Keratinocyte (primary cell): Measurements from ENCODE around the gene COA7. TPM values are rescaled to one million over a fixed set of nuclear protein-coding genes. Genes with fewer than 3 reads are reported as not detected.

Experiments
- DNase-seq: peaks from one replicate; pipeline ENCODE4 v3.0.0-alpha.2; 2011; ENCODE audit warnings: low read depth, missing footprints, low spot score
- FAIRE-seq: peaks from 2 replicates; lab custom pipeline; 2011; peaks lifted over from hg19 to GRCh38; lab: Jason Lieb, UNC
- H2AFZ ChIP-seq: 2 replicates; pipeline ENCODE4 v1.6.0; 2012; ENCODE audit warnings: low read length, control low read depth, inconsistent platforms; ENCODE audit not compliant: control insufficient read depth
- H3K27ac ChIP-seq: 2 replicates; pipeline ENCODE4 v1.5.1; 2011; ENCODE audit warnings: low read length; ENCODE audit not compliant: control insufficient read depth, insufficient read depth
- H3K27me3 ChIP-seq: 3 replicates; pipeline ENCODE4 v1.6.0; 2011; ENCODE audit warnings: low read length; ENCODE audit not compliant: control insufficient read depth, insufficient read depth; ENCODE audit errors: extremely low read depth
- H3K36me3 ChIP-seq, 2 experiments: 2 replicates in 1 of 2; 3 replicates in 1 of 2; pipeline ENCODE4 v1.5.1; 2011; ENCODE audit warnings: low read length in 2 of 2, mild to moderate bottlenecking in 1 of 2; ENCODE audit not compliant: control insufficient read depth in 2 of 2, insufficient read depth in 2 of 2; ENCODE audit errors: extremely low read depth in 1 of 2
- H3K4me1 ChIP-seq: 3 replicates; pipeline ENCODE4 v1.5.1; 2011; ENCODE audit warnings: low read length; ENCODE audit not compliant: control insufficient read depth, insufficient read depth; ENCODE audit errors: extremely low read depth
- H3K4me2 ChIP-seq: 3 replicates; pipeline ENCODE4 v1.6.0; 2011; ENCODE audit warnings: low read depth, low read length; ENCODE audit not compliant: control insufficient read depth, insufficient read depth; ENCODE audit errors: extremely low read depth
- H3K4me3 ChIP-seq, 3 experiments: fragments of 200-600 bp in 1 of 3; sonication (generic) in 1 of 3; 2 replicates in 2 of 3; 3 replicates in 1 of 3; pipeline ENCODE4 v1.5.1; 2011 to 2016; ENCODE audit warnings: low read length in 3 of 3, mild to moderate bottlenecking in 3 of 3, control low read depth in 2 of 3, inconsistent platforms in 1 of 3, low read depth in 1 of 3, mixed read lengths in 1 of 3, mixed run types in 1 of 3, moderate library complexity in 1 of 3; ENCODE audit not compliant: control insufficient read depth in 2 of 3, insufficient read depth in 2 of 3; ENCODE audit errors: extremely low read depth in 1 of 3
- H3K79me2 ChIP-seq: 2 replicates; pipeline ENCODE4 v1.6.0; 2012; ENCODE audit warnings: low read length; ENCODE audit not compliant: control insufficient read depth, insufficient read depth
- H3K9ac ChIP-seq: 3 replicates; pipeline ENCODE4 v1.6.0; 2011; ENCODE audit warnings: low read length; ENCODE audit not compliant: control insufficient read depth, insufficient read depth; ENCODE audit errors: extremely low read depth
- H3K9me1 ChIP-seq: 3 replicates; pipeline ENCODE4 v1.6.0; 2011; ENCODE audit warnings: low read length; ENCODE audit not compliant: control insufficient read depth, insufficient read depth; ENCODE audit errors: extremely low read depth
- H3K9me3 ChIP-seq: 2 replicates; pipeline ENCODE4 v1.5.1; 2012; ENCODE audit warnings: low read depth, low read length; ENCODE audit not compliant: control insufficient read depth
- H4K20me1 ChIP-seq: 3 replicates; pipeline ENCODE4 v1.6.0; 2011; ENCODE audit warnings: low read length; ENCODE audit not compliant: control insufficient read depth, insufficient read depth; ENCODE audit errors: extremely low read depth
- CTCF ChIP-seq, 3 experiments: IDR thresholded peaks in 1 of 3; conservative IDR thresholded peaks in 1 of 3; optimal IDR thresholded peaks in 1 of 3; 2 replicates in 2 of 3; 3 replicates in 1 of 3; pipeline versions ENCODE3 to v1.5.1; 2011; ENCODE audit warnings: low read length in 3 of 3, mild to moderate bottlenecking in 3 of 3, moderate library complexity in 2 of 3, control low read depth in 1 of 3, inconsistent platforms in 1 of 3; ENCODE audit not compliant: insufficient read depth in 2 of 3; ENCODE audit errors: extremely low read depth in 1 of 3
- EZH2 ChIP-seq: IDR thresholded peaks from one replicate; pipeline ENCODE4 v1.6.1; 2012; ENCODE audit warnings: inconsistent platforms, mild to moderate bottlenecking, low read length, moderate library complexity
- dilution Hi-C: fragments of 300-500 bp; cut with MboI; formaldehyde crosslinking; loops from one replicate; pipeline ENCODE4 v1.7.0; 2020; ENCODE audit warnings: low sequenced_read_pairs; ENCODE audit not compliant: extremely low pct_ligation_motif_present
- polyA plus RNA-seq, 5 experiments: library from polyadenylated mRNA; depleted of rRNA in 3 of 5; stranded (reverse) in 3 of 5; stranded (forward) in 1 of 5; unstranded in 1 of 5; fragments of >200 nt; gene quantifications; 1 replicate in 1 of 5; 2 replicates in 3 of 5; 3 replicates in 1 of 5; pipeline versions ENCODE4 v1.2.1 to v1.2.3, GENCODE V29; 2011 to 2012; ENCODE audit warnings: missing spikeins in 2 of 5, low read depth in 1 of 5, low replicate concordance in 1 of 5

COA7 gene
- polyA plus RNA-seq, 1 donor (not counting 4 experiments of a cell fraction or from before 2014, with no cell fraction given), result 23.5 TPM

- no peak overlapping the region for H2AFZ ChIP-seq
- FAIRE-seq (peak; percentile 5), DNase-seq (no peak)
- no peaks in the 10 kb centered on the region for H4K20me1 ChIP-seq
- H3K9me1 ChIP-seq, result peaks cover 2% of the 10 kb centered on the region
- H3K4me1 ChIP-seq, result peaks cover 11% of the 10 kb centered on the region
- no peak overlapping the region for H3K4me2 ChIP-seq
- H3K9me3 ChIP-seq, result no peaks in the 10 kb centered on the region
- no peak overlapping the region for H3K9ac ChIP-seq
- dilution Hi-C loops, result no loop called here
- TF ChIP-seq CTCF (optimal IDR thresholded peaks at IDR 0.05 in 1 of 3, IDR thresholded peaks at IDR 0.05 in 1 of 3, conservative IDR thresholded peaks at IDR 0.05 in 1 of 3; ENCODE audit: extremely low read depth in 1 of 3, insufficient read depth in 2 of 3, low read length in 3 of 3) (no peak), EZH2 (no peak)
- no peak overlapping the region for H3K27ac ChIP-seq
- H3K27me3 ChIP-seq, result peaks cover 10% of the 10 kb centered on the region
- H3K79me2 ChIP-seq, result no peaks in the 10 kb centered on the region
- H3K4me3 ChIP-seq, result no peak overlapping the region
- H3K36me3 ChIP-seq, result no peaks in the 10 kb centered on the region
Observed at GRCh38 chr1:52637946-52638345, 60.2 kb downstream of the COA7 start.

- dilution Hi-C loops, result no loop called here
- FAIRE-seq (peak; percentile 67), DNase-seq (no peak)
- peak overlapping the region; percentile 61 for H3K4me2 ChIP-seq
- H3K9me1 ChIP-seq, result peaks cover 2% of the 10 kb centered on the region
- TF ChIP-seq CTCF (optimal IDR thresholded peaks at IDR 0.05 in 1 of 3, IDR thresholded peaks at IDR 0.05 in 1 of 3, conservative IDR thresholded peaks at IDR 0.05 in 1 of 3; ENCODE audit: extremely low read depth in 1 of 3, insufficient read depth in 2 of 3, low read length in 3 of 3) (no peak), EZH2 (no peak)
- peak overlapping the region; percentile 71 for H2AFZ ChIP-seq
- H3K4me3 ChIP-seq, result no peak overlapping the region
- peaks cover 20% of the 10 kb centered on the region for H3K27me3 ChIP-seq
- H3K27ac ChIP-seq, result no peak overlapping the region
- no peaks in the 10 kb centered on the region for H4K20me1 ChIP-seq
- H3K36me3 ChIP-seq, result no peaks in the 10 kb centered on the region
- H3K9me3 ChIP-seq, result no peaks in the 10 kb centered on the region
- peaks cover 11% of the 10 kb centered on the region for H3K4me1 ChIP-seq
- no peaks in the 10 kb centered on the region for H3K79me2 ChIP-seq
- H3K9ac ChIP-seq, result no peak overlapping the region
Observed at GRCh38 chr1:52636721-52637695, 61.1 kb downstream of the COA7 start.
